ENCODE data around the gene UMAD1.

UMAD1 gene

GRCh38 chr7:7830122-7830878 lies 189.7 kb downstream of the UMAD1 start:
- DNase-seq (ENCODE audit: low read depth): no peak

GRCh38 chr7:7832518-7832917 lies 192.0 kb downstream of the UMAD1 start:
- DNase-seq (ENCODE audit: low read depth): no peak

- no peak for DNase-seq (ENCODE audit: low read depth)
Observed at GRCh38 chr7:7834761-7835160, 194.2 kb downstream of the UMAD1 start.

- DNase-seq (ENCODE audit: low read depth): no peak
Observed at GRCh38 chr7:7841027-7841426, 200.5 kb downstream of the UMAD1 start.

- DNase-seq (ENCODE audit: low read depth): no peak
Observed at GRCh38 chr7:7843240-7843639, 202.7 kb downstream of the UMAD1 start.

GRCh38 chr7:7843972-7844371 lies 203.4 kb downstream of the UMAD1 start:
- DNase-seq (ENCODE audit: low read depth): no peak

GRCh38 chr7:7848246-7848645 lies 207.7 kb downstream of the UMAD1 start:
- no peak for DNase-seq (ENCODE audit: low read depth)

GRCh38 chr7:7848892-7849291 lies 208.3 kb downstream of the UMAD1 start:
- no peak for DNase-seq (ENCODE audit: low read depth)

- DNase-seq (ENCODE audit: low read depth): no peak
Observed at GRCh38 chr7:7850150-7850549, 209.6 kb downstream of the UMAD1 start.

GRCh38 chr7:7851381-7851780 lies 210.8 kb downstream of the UMAD1 start:
- DNase-seq (ENCODE audit: low read depth): no peak

GRCh38 chr7:7851991-7852390 lies 211.4 kb downstream of the UMAD1 start:
- no peak for DNase-seq (ENCODE audit: low read depth)

GRCh38 chr7:7857143-7857583 lies 216.6 kb downstream of the UMAD1 start:
- DNase-seq (ENCODE audit: low read depth): no peak

- no peak for DNase-seq (ENCODE audit: low read depth)
Observed at GRCh38 chr7:7858559-7858958, 218.0 kb downstream of the UMAD1 start.

GRCh38 chr7:7859411-7859810 lies 218.9 kb downstream of the UMAD1 start:
- no peak for DNase-seq (ENCODE audit: low read depth)

GRCh38 chr7:7861211-7861633 lies 220.7 kb downstream of the UMAD1 start:
- no peak for DNase-seq (ENCODE audit: low read depth)

- no peak for DNase-seq (ENCODE audit: low read depth)
Observed at GRCh38 chr7:7862393-7862792, 221.8 kb downstream of the UMAD1 start.

- no peak for DNase-seq (ENCODE audit: low read depth)
Observed at GRCh38 chr7:7867846-7868571, 227.5 kb downstream of the UMAD1 start.

- no peak for DNase-seq (ENCODE audit: low read depth)
Observed at GRCh38 chr7:7868572-7868899, 228.0 kb downstream of the UMAD1 start.

- DNase-seq (ENCODE audit: low read depth): no peak
Observed at GRCh38 chr7:7869036-7869435, 228.5 kb downstream of the UMAD1 start.

GRCh38 chr7:7869651-7870050 lies 229.1 kb downstream of the UMAD1 start:
- DNase-seq (ENCODE audit: low read depth): no peak

GRCh38 chr7:7870555-7870954 lies 230.0 kb downstream of the UMAD1 start:
- no peak for DNase-seq (ENCODE audit: low read depth)

GRCh38 chr7:7876419-7876818 lies 235.9 kb downstream of the UMAD1 start:
- no peak for DNase-seq (ENCODE audit: low read depth)

GRCh38 chr7:7881581-7881980 lies 241.0 kb downstream of the UMAD1 start:
- no peak for DNase-seq (ENCODE audit: low read depth)

- no peak for DNase-seq (ENCODE audit: low read depth)
Observed at GRCh38 chr7:7882888-7883287, 242.3 kb downstream of the UMAD1 start.
